K562 (cell line): Measurements from ENCODE around the gene PIP5KL1. TPM values are rescaled to one million over a fixed set of nuclear protein-coding genes. Genes with fewer than 3 reads are reported as not detected.
A peak's percentile ranks its signal among the peaks of the same experiment; 100 is the strongest.

Experiments used
- ATAC-seq: fragments of 200-7000 bp; cut with Tn5 transposase; 3 replicates; pipeline ENCODE4 v1.9.1; 2020; ENCODE audit warnings: moderate library complexity
- BruUV-seq: library from RNA; stranded (reverse); fragments of 400-500 nt; replicated peaks from 2 replicates; lab custom pipeline; 2021; lab: Mats Ljungman, UMichigan
- CTCF ChIA-PET: fragments of 300-600 bp; formaldehyde crosslinking; extraction: SDS; loops from one replicate; lab custom pipeline; 2021; ENCODE audit warnings: low intra/inter-chr PET ratio; lab: Yijun Ruan, JAX
- POLR2A ChIA-PET: fragments of 300-600, 350-650 bp; sonication (Branson Sonifier 250); formaldehyde crosslinking; extraction: SDS; loops from one replicate; lab custom pipeline; 2021; ENCODE audit warnings: antibody characterized with exemption, inconsistent platforms; lab: Yijun Ruan, JAX
- DNase-seq, 4 experiments: peaks; one replicate each; pipeline versions ENCODE4 v3.0.0 to v3.0.0-alpha.2; 2011 to 2018; ENCODE audit warnings: low spot score in 3 of 4, mixed read lengths in 3 of 4; ENCODE audit errors: extremely low read depth in 1 of 4
- FAIRE-seq: peaks from 2 replicates; lab custom pipeline; 2011; peaks lifted over from hg19 to GRCh38; lab: Jason Lieb, UNC
- H2AFZ ChIP-seq: 2 replicates; pipeline ENCODE4 v1.6.0; 2011; ENCODE audit warnings: low read depth, low read length, control low read depth, inconsistent platforms
- H3K27ac ChIP-seq: fragments of 200-600 bp; 3 replicates; pipeline ENCODE4 v1.8.0; 2011; ENCODE audit warnings: low read depth, mild to moderate bottlenecking, control low read depth, inconsistent platforms, low read length, moderate library complexity, mixed read lengths; ENCODE audit errors: extremely low read depth
- H3K27me3 ChIP-seq, 2 experiments: fragments of 300-600 bp in 1 of 2; 2 replicates in 1 of 2; 3 replicates in 1 of 2; pipeline versions ENCODE4 v1.6.0 to v1.8.0; 2011; ENCODE audit warnings: inconsistent platforms in 2 of 2, low read length in 2 of 2, mild to moderate bottlenecking in 1 of 2, mixed read lengths in 1 of 2, moderate library complexity in 1 of 2; ENCODE audit not compliant: control insufficient read depth in 2 of 2, insufficient read depth in 2 of 2
- H3K36me3 ChIP-seq: fragments of 300-600 bp; 3 replicates; pipeline ENCODE4 v1.8.0; 2011; ENCODE audit warnings: mild to moderate bottlenecking, low read length, inconsistent platforms; ENCODE audit not compliant: control insufficient read depth, insufficient read depth
- H3K4me1 ChIP-seq, 2 experiments: fragments of 200-600 bp in 1 of 2; replicated peaks in 1 of 2; 2 replicates in 1 of 2; 3 replicates in 1 of 2; pipeline versions ENCODE4 v1.5.1 to v1.8.0; 2011; ENCODE audit warnings: inconsistent platforms in 2 of 2, low read length in 2 of 2, mild to moderate bottlenecking in 1 of 2, mixed read lengths in 1 of 2, moderate library complexity in 1 of 2; ENCODE audit not compliant: control insufficient read depth in 2 of 2, insufficient read depth in 2 of 2
- H3K4me2 ChIP-seq: 2 replicates; pipeline ENCODE4 v1.6.1; 2011; ENCODE audit warnings: low read length, control low read depth, inconsistent platforms, mixed read lengths; ENCODE audit not compliant: insufficient read depth
- H3K4me3 ChIP-seq: fragments of 200-600 bp; sonication (generic), shearing (Covaris generic); 2 replicates; pipeline ENCODE4 v1.5.1; 2016; ENCODE audit warnings: control low read depth, inconsistent platforms
- H3K79me2 ChIP-seq: fragments of 200-600 bp; 3 replicates; pipeline ENCODE4 v1.8.0; 2011; ENCODE audit warnings: low read length, inconsistent platforms; ENCODE audit not compliant: control insufficient read depth, insufficient read depth
- H3K9ac ChIP-seq, 2 experiments: 2 replicates each; pipeline versions ENCODE4 v1.6.0 to v1.6.1; 2011; ENCODE audit warnings: low read depth in 2 of 2, low read length in 2 of 2, control low read depth in 1 of 2, inconsistent platforms in 1 of 2, mild to moderate bottlenecking in 1 of 2, mixed read lengths in 1 of 2; ENCODE audit not compliant: insufficient read depth in 1 of 2
- H3K9me1 ChIP-seq: one replicate; pipeline ENCODE4 v1.6.0; 2011; ENCODE audit warnings: inconsistent platforms, mild to moderate bottlenecking, low read length, moderate library complexity; ENCODE audit not compliant: control insufficient read depth, insufficient read depth
- H3K9me3 ChIP-seq: replicated peaks from 2 replicates; pipeline ENCODE4 v1.5.1; 2011; ENCODE audit warnings: low read depth, low read length, inconsistent platforms; ENCODE audit not compliant: control insufficient read depth, insufficient read depth
- H4K20me1 ChIP-seq: replicated peaks from 2 replicates; pipeline ENCODE4 v1.6.1; 2011; ENCODE audit warnings: low read length, inconsistent platforms, mixed read lengths; ENCODE audit not compliant: control insufficient read depth, insufficient read depth
- BCOR ChIP-seq: fragments of 450-650 bp; IDR thresholded peaks from 2 replicates; pipeline ENCODE4 v1.6.1; 2016
- GABPB1 ChIP-seq: sonication (generic); formaldehyde crosslinking; IDR thresholded peaks from 2 replicates; pipeline ENCODE4 v1.8.0; 2022; ENCODE audit warnings: mild to moderate bottlenecking, missing genetic modification reagents
- HDAC1 ChIP-seq, 2 experiments: fragments of 450-650 bp; IDR thresholded peaks; 2 replicates each; pipeline ENCODE4 v1.6.1; 2016 to 2017; ENCODE audit warnings: inconsistent platforms in 1 of 2, mild to moderate bottlenecking in 1 of 2, moderate library complexity in 1 of 2
- MAFG ChIP-seq: fragments of 450-650 bp; conservative IDR thresholded peaks from 2 replicates; pipeline ENCODE4 v1.6.1; 2016; ENCODE audit warnings: missing genetic modification characterization, missing compliant biosample characterization
- NFIC ChIP-seq: fragments of 450-650 bp; IDR thresholded peaks from 2 replicates; pipeline ENCODE4 v1.6.1; 2017; ENCODE audit warnings: mild to moderate bottlenecking, inconsistent platforms
- NR2F6 ChIP-seq: fragments of 450-650 bp; formaldehyde crosslinking; IDR thresholded peaks from 2 replicates; pipeline ENCODE4 v1.4.0; 2020; ENCODE audit warnings: mild to moderate bottlenecking
- PTTG1 ChIP-seq: fragments of 450-650 bp; IDR thresholded peaks from 2 replicates; pipeline ENCODE4 v1.6.1; 2016; ENCODE audit warnings: low read depth, mild to moderate bottlenecking, missing genetic modification characterization, missing compliant biosample characterization
- RBM25 ChIP-seq: fragments of 200-400 bp; formaldehyde crosslinking; IDR thresholded peaks from 2 replicates; pipeline ENCODE4 v1.6.1; 2018; ENCODE audit warnings: low read length, low read depth, moderate library complexity; ENCODE audit not compliant: severe bottlenecking
- RHOXF2B ChIP-seq: fragments of 250-450 bp; sonication (Bioruptor Pico); conservative IDR thresholded peaks from 2 replicates; pipeline ENCODE4 v1.5.1; 2021
- SMARCA5 ChIP-seq: fragments of 450-650 bp; IDR thresholded peaks from 2 replicates; pipeline ENCODE4 v1.6.1; 2016
- SRSF1 ChIP-seq: fragments of 200-400 bp; formaldehyde crosslinking; IDR thresholded peaks from 2 replicates; pipeline ENCODE4 v1.6.1; 2017; ENCODE audit warnings: mild to moderate bottlenecking, low read depth, low read length, moderate library complexity
- TAF15 ChIP-seq: fragments of 200-400 bp; formaldehyde crosslinking; IDR thresholded peaks from 2 replicates; pipeline ENCODE4 v1.6.1; 2017; ENCODE audit warnings: mild to moderate bottlenecking, low read depth, low read length, moderate library complexity
- ZBTB17 ChIP-seq: fragments of 450-650 bp; formaldehyde crosslinking; IDR thresholded peaks from 2 replicates; pipeline ENCODE4 v1.4.0; 2020; ENCODE audit warnings: mild to moderate bottlenecking
- WGBS: fragments of 100-300 bp; shearing (Covaris generic); methylation state at CpG from one replicate; pipeline ENCODE4 v1.1.6; 2016; ENCODE audit warnings: low coverage, mixed read lengths; ENCODE audit not compliant: insufficient coverage; ENCODE audit errors: missing lambda C conversion rate; 5-methylcytosine and 5-hydroxymethylcytosine counted together
- in situ Hi-C: fragments of 300-500 bp; cut with MboI; formaldehyde crosslinking; loops from 4 replicates; pipeline ENCODE4 v1.15.0; 2018; ENCODE audit warnings: inconsistent platforms, mixed read lengths
- intact Hi-C: fragments of 100-400 bp; cut with micrococcal nuclease; formaldehyde crosslinking; loops from 2 replicates; pipeline ENCODE4 v1.14.2; 2022
- polyA plus RNA-seq, 8 experiments: library from polyadenylated mRNA; depleted of rRNA in 4 of 8; stranded (reverse) in 5 of 8; unstranded in 3 of 8; fragments of >200 nt; fragmentation: Nextera tagmentation in 2 of 8; fragmentation: Illumina TruSeq in 1 of 8; extraction: Ambion mirVana in 2 of 8; extraction: Trizol in 1 of 8; gene quantifications; 2 replicates each; pipeline versions ENCODE4 v1.2.1 to v1.2.3, GENCODE V29; 2011 to 2014; ENCODE audit warnings: inconsistent platforms in 1 of 8, missing spikeins in 1 of 8
- total RNA-seq, 7 experiments: library from RNA; depleted of rRNA in 6 of 7; stranded (reverse); fragments of >200 nt in 6 of 7; fragmentation: Illumina TruSeq in 2 of 7; extraction: Trizol in 2 of 7; gene quantifications; 2 replicates each; pipeline versions ENCODE4 v1.2.1 to v1.2.3, GENCODE V29; 2011 to 2021; ENCODE audit warnings: low replicate concordance in 1 of 7

PIP5KL1 gene
- total and polyA plus RNA-seq, 9 of the 15 experiments (the other 6 are each of a cell fraction or from before 2014, with no cell fraction given), result 0.18 to 4.8 (median 1.2) TPM

- TF ChIP-seq SMARCA5 (0 out of 2 replicates have a peak, but pooled peaks have one; percentile 53), NR2F6 (CRISPR knock-in tag) (no peak), NFIC (peak; percentile 73), GABPB1 (CRISPR knock-in tag) (0 out of 2 replicates have a peak, but pooled peaks have one; percentile 22), RHOXF2B (CRISPR knock-in tag) (no peak), ZBTB17 (no peak), PTTG1 (tag) (no peak), TAF15 (no peak), BCOR (peak; percentile 80), SRSF1 (no peak), RBM25 (peak; percentile 34)
Observed at GRCh38 chr9:127960410-127961154, 30.0 kb upstream of the PIP5KL1 start (continued).

- ChIA-PET POLR2A (interaction anchor here (0.6 to 1.6 kb wide), 3 partner anchors 8 to 552 kb away, joined by 3 to 6 read pairs (median 4); no protein-coding TSS in a partner anchor), CTCF (no interaction called here)
- TF ChIP-seq MAFG (tag) (no peak), HDAC1 (IDR thresholded peaks at IDR 0.05) (no peak)
- 79% methylated on average over 2 of the region's 2 CpGs for WGBS
- peaks cover 23 to 46% of the 10 kb centered on the region in 2 experiments for H3K4me1 ChIP-seq
- H3K9ac ChIP-seq, result peak overlapping the region in 1 of 2 experiments; percentile 82; a peak in 2 of 4 replicates
- no peaks in the 10 kb centered on the region for H3K9me1 ChIP-seq
- FAIRE-seq (peak; percentile 19), ATAC-seq (no peak), DNase-seq (no peak)
- no peak overlapping the region for H3K4me2 ChIP-seq
- H3K36me3 ChIP-seq, result no peaks in the 10 kb centered on the region
- no peak overlapping the region for H3K4me3 ChIP-seq
- no peaks in the 10 kb centered on the region for H3K27me3 ChIP-seq
- in situ Hi-C loops, result loop anchor here (10.0 kb wide), 1 partner anchor 75 kb away; no protein-coding TSS in a partner anchor
- H3K27ac ChIP-seq, result peak overlapping the region; percentile 23; the same call in 1 of the 3 replicates
- BruUV-seq, result no TSS peak
- H3K79me2 ChIP-seq, result peaks cover 64% of the 10 kb centered on the region
- no peak overlapping the region for H2AFZ ChIP-seq
- H4K20me1 ChIP-seq, result peaks cover 12% of the 10 kb centered on the region; the same call in 1 of the 2 replicates
- H3K9me3 ChIP-seq, result no peaks in the 10 kb centered on the region
- intact Hi-C loops, result no loop called here
Observed at GRCh38 chr9:127959841-127960409, 29.3 kb upstream of the PIP5KL1 start.
